Osteoblast (primary cell): ENCODE data around the gene ZMIZ1. TPM values are rescaled to one million over a fixed set of nuclear protein-coding genes. Genes with fewer than 3 reads are reported as not detected.

ENCODE experiments used
- DNase-seq: peaks from one replicate; pipeline ENCODE4 v3.0.0; 2011; ENCODE audit warnings: low spot score, mixed read lengths; ENCODE audit not compliant: insufficient read length; ENCODE audit errors: missing footprints
- H2AFZ ChIP-seq: 2 replicates; pipeline ENCODE4 v1.6.0; 2011; ENCODE audit warnings: mild to moderate bottlenecking, low read length
- H3K27ac ChIP-seq: 2 replicates; pipeline ENCODE4 v1.5.1; 2011; ENCODE audit warnings: mild to moderate bottlenecking, low read depth, low read length, moderate library complexity
- H3K27me3 ChIP-seq: 2 replicates; pipeline ENCODE4 v1.6.0; 2012; ENCODE audit warnings: mild to moderate bottlenecking, control low read depth, inconsistent platforms, low read length, moderate library complexity; ENCODE audit not compliant: insufficient read depth
- H3K36me3 ChIP-seq: 2 replicates; pipeline ENCODE4 v1.5.1; 2011; ENCODE audit warnings: mild to moderate bottlenecking, low read length, control low read depth, moderate library complexity; ENCODE audit not compliant: insufficient read depth
- H3K4me1 ChIP-seq: 2 replicates; pipeline ENCODE4 v1.5.1; 2011; ENCODE audit warnings: mild to moderate bottlenecking, low read length, control low read depth, moderate library complexity; ENCODE audit not compliant: insufficient read depth
- H3K4me2 ChIP-seq: 2 replicates; pipeline ENCODE4 v1.6.0; 2011; ENCODE audit warnings: mild to moderate bottlenecking, low read length; ENCODE audit not compliant: insufficient read depth
- H3K4me3 ChIP-seq: fragments of 200-600 bp; sonication (generic); 3 replicates; pipeline ENCODE4 v1.5.1; 2012; ENCODE audit warnings: mild to moderate bottlenecking, low read length, inconsistent platforms; ENCODE audit not compliant: insufficient read depth
- H3K79me2 ChIP-seq: 2 replicates; pipeline ENCODE4 v1.6.0; 2012; ENCODE audit warnings: mild to moderate bottlenecking, low read length, control low read depth, inconsistent platforms; ENCODE audit not compliant: insufficient read depth
- H3K9me3 ChIP-seq: 2 replicates; pipeline ENCODE4 v1.5.1; 2011; ENCODE audit warnings: low read depth, low read length, control low read depth
- H4K20me1 ChIP-seq: 2 replicates; pipeline ENCODE4 v1.6.0; 2012; ENCODE audit warnings: mild to moderate bottlenecking, low read length, control low read depth; ENCODE audit not compliant: insufficient read depth
- CTCF ChIP-seq: IDR thresholded peaks from 2 replicates; pipeline ENCODE4 v1.5.1; 2011; ENCODE audit warnings: mild to moderate bottlenecking, low read depth, low read length, moderate library complexity; ENCODE audit errors: extremely low read depth
- total RNA-seq: library from RNA; depleted of rRNA; stranded (reverse); fragments of >200 nt; gene quantifications from 2 replicates; pipeline ENCODE4 v1.2.3, GENCODE V29; 2012

Gene ZMIZ1
- total RNA-seq, 1 donor = 40.9 TPM

- H3K9me3 ChIP-seq = no peaks in the 10 kb centered on the region
- no peak overlapping the region for H2AFZ ChIP-seq
- no peak overlapping the region for H3K4me3 ChIP-seq
- no peak overlapping the region for H3K27ac ChIP-seq
- TF ChIP-seq CTCF = no peak
- no peaks in the 10 kb centered on the region for H3K79me2 ChIP-seq
- DNase-seq = peak; percentile 64
- H3K27me3 ChIP-seq = no peaks in the 10 kb centered on the region
- H3K4me1 ChIP-seq = no peaks in the 10 kb centered on the region
- no peaks in the 10 kb centered on the region for H4K20me1 ChIP-seq
- no peaks in the 10 kb centered on the region for H3K36me3 ChIP-seq
- H3K4me2 ChIP-seq = no peak overlapping the region
Observed at GRCh38 chr10:79023240-79024162, 45.3 kb upstream of the ZMIZ1 start.

GRCh38 chr10:79024296-79024695, 44.5 kb upstream of the ZMIZ1 start:
- Histone ChIP-seq H3K27me3 (no peaks in the 10 kb centered on the region), H3K79me2 (no peaks in the 10 kb centered on the region), H3K4me1 (no peaks in the 10 kb centered on the region), H3K27ac (no peak overlapping the region), H4K20me1 (no peaks in the 10 kb centered on the region), H2AFZ (no peak overlapping the region), H3K36me3 (no peaks in the 10 kb centered on the region), H3K4me3 (no peak overlapping the region), H3K9me3 (no peaks in the 10 kb centered on the region), H3K4me2 (no peak overlapping the region)
- no peak for TF ChIP-seq CTCF
- DNase-seq = no peak

- H4K20me1 ChIP-seq = no peaks in the 10 kb centered on the region
- H2AFZ ChIP-seq = no peak overlapping the region
- peak; percentile 60 for DNase-seq
- H3K4me1 ChIP-seq = no peaks in the 10 kb centered on the region
- no peaks in the 10 kb centered on the region for H3K36me3 ChIP-seq
- no peaks in the 10 kb centered on the region for H3K27me3 ChIP-seq
- no peak overlapping the region for H3K4me3 ChIP-seq
- no peak overlapping the region for H3K4me2 ChIP-seq
- H3K79me2 ChIP-seq = no peaks in the 10 kb centered on the region
- no peak for TF ChIP-seq CTCF
- H3K9me3 ChIP-seq = no peaks in the 10 kb centered on the region
- H3K27ac ChIP-seq = no peak overlapping the region
Observed at GRCh38 chr10:79024720-79025198, 44.0 kb upstream of the ZMIZ1 start.

- H3K4me1 ChIP-seq = no peaks in the 10 kb centered on the region
- no peaks in the 10 kb centered on the region for H3K79me2 ChIP-seq
- H4K20me1 ChIP-seq = no peaks in the 10 kb centered on the region
- TF ChIP-seq CTCF = no peak
- no peak overlapping the region for H3K27ac ChIP-seq
- H2AFZ ChIP-seq = no peak overlapping the region
- DNase-seq = peak; percentile 59
- H3K36me3 ChIP-seq = no peaks in the 10 kb centered on the region
- no peak overlapping the region for H3K4me2 ChIP-seq
- no peaks in the 10 kb centered on the region for H3K9me3 ChIP-seq
- peaks cover 5% of the 10 kb centered on the region for H3K27me3 ChIP-seq
- no peak overlapping the region for H3K4me3 ChIP-seq
Observed at GRCh38 chr10:79025199-79025832, 43.5 kb upstream of the ZMIZ1 start.
